GM21528 (cell line): ENCODE measurements around the gene THSD4.
"Not testable (repeated sequence)": the region's sequence is repeated elsewhere in the genome, so short reads cannot be mapped to it uniquely, and the experiment has no call there.

ENCODE experiments used
- ATAC-seq: cut with Tn5 transposase; IDR thresholded peaks from one replicate; pipeline ENCODE4 v1.9.1; 2021; ENCODE audit warnings: mild to moderate bottlenecking, moderate library complexity; ENCODE audit not compliant: unreplicated experiment, low FRiP score

THSD4 gene

DNA sequence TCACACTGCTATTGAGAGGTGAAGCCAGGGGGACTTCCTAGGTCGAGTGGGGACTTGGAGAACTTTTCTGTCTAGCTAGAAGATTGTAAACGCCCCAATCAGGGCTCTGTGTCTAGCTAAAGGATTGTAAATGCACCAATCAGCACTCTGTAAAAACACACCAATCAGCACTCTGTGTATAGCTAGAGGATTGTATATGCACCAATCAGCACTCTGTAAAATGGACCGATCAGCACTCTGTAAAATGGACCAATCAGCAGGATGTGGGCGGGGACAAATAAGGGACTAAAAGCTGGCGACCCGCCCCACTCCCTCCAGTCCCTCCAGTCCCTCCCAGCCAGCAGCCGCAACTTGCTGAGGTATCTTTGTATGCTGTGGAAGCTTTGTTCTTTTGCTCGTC lies 98.7 kb downstream of the THSD4 start:
- not testable (repeated sequence) for ATAC-seq

DNA sequence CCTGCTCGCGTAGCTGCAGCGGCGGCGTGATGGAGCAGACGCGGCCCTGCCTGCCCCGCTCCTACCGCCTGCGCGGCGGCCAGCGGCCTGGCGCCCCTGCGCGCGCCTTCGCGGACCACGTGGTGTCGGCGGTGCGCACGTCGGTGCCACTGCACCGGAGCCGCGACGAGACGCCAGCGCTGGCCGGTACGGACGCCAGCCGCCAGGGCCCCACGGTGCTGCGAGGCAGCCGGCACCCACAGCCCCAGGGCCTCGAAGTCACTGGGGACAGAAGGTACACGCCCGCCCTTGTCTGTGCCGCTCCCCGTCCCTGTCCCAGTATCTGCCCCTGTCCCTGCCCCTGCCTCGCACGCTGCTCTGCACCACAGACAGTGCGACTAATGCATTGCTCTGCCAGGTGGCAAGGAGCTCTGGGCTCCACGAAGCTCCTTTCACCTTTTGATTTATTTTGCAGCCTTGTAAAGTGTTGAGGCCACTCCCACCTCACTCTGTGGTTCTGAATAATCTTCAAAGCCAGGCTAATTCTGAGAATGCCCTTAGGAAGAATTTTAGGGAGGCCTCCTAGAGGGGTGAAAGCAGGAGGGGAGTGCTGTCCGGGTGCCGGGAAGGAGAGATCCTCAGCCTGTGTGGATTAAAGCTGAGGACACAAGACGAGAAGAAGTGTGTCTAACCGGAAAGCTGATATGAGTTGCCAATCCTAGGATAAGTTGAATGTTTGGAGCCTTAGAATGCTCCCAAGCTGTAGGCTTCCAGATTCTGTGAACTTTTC lies 100.0 kb downstream of the THSD4 start:
- ATAC-seq, result no peak

DNA sequence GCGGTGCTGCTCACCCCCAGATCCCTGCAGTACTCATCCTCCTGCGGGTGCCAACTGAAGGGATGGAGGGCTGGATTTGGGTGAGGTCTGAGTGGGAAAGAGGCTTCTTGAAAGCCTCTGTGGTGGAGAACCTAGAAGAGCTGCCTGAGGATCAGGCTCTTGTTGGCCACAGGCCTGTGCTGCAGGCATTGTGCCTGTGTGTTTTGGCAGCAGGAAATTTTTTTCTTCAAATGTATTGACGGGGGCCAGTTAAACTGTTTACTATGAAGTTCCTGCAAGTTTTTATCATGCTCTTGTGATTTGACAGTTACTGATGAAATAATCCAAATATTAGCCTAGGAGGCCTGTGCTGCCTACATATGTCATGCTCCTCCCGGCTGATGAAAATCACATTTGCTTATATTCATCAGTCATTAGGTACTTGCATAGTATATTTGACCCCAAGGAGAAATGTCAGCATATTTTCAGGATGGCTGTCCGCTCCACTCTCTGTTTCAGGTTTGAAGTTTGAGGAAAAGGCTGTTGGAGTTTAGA lies 103.1 kb downstream of the THSD4 start:
- ATAC-seq, result no peak

DNA sequence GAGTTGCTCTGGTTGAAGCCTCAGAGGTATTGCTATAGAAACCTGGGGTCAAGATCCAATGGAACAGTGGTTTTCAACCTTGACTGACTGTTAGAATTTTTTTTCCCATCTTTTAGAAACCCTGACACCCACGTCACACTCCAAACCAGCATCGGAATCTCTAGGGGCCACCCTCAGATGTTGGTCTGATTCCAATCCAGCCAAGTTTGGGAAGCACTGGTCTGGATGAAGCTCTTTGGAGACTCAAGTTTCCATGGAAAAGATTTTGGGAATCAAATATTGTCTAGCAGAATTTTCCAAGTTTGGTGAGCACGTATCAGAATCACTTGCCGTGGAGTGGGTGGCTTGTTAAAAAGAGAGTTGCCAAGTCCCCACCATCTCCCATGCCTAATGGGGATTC lies 103.8 kb downstream of the THSD4 start:
- ATAC-seq, result no peak

DNA sequence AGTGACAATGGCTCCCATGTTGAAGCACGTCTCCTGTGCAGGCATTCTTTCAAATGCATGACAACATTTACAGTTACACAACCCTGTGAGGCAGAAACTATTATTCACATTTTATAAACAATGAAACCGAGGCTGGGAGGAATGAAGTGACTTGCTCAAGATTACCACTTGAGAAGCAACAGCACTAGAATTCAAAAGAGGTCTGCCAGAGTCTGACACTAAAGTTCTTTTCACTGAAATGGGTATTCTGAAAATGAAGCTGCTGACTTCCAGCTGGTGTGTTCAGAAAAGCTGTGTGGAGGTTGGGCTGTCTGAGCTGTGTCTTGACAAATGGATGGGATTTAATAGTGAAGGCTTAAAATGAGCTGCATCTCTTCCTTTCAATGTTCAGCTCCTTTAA lies 104.4 kb downstream of the THSD4 start:
- no peak for ATAC-seq

DNA sequence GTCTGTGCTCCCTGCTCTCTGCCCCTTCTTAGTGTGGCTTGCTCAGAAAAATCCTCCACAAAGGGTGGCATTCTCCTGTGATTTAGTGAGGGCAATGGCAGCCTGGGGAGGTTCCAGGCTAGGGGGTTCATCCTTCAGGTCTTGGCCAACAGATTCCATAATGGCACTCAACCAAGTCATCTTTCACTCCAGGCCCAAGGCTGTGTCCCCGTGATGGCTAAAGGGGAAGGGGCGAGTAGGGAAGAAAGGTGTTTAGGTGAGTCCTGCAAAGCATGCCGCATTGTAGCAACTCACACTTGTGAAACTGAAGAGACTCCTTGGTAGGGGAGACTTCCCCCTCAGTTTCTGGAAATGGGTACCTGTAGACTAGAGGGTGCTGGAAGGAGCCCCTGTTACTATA lies 105.6 kb downstream of the THSD4 start:
- ATAC-seq, result no peak

DNA sequence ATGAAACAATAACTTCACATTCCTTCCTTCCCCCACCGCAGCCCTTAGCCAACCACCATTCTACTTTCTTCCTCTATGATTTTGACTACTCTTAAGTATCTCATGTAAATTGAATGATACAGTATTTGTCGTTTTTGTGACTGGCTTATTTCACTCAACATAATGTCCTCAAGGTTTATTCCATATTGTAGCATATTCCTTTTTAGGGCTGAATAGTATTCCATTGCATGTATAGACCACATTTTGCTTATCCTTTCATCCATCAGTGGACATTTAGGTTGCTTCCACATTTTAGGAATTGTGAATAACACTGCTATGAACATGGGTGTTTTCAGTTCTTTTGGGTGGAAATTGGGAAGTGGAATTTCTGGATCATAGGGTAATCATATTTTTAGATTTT lies 106.1 kb downstream of the THSD4 start:
- no peak for ATAC-seq

DNA sequence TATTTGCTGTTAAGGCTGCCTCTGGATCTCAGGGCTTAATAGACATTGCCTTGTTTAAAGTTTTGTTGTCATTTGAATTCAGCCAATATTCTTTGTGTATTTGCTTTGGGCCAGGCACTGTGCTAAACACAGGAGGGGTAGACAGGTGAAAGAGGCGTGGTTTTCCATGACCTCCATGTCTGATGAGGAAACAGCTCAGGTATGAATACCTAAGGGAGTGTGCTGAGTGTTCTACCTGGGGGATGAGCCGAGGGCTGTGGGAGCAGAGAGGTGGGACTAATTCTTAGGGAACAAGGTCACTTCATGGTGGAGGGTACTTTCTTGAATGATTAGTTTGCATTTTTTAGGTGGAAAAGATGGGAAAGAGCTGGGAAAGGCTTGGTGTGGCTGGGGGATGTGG lies 108.2 kb downstream of the THSD4 start:
- no peak for ATAC-seq

DNA sequence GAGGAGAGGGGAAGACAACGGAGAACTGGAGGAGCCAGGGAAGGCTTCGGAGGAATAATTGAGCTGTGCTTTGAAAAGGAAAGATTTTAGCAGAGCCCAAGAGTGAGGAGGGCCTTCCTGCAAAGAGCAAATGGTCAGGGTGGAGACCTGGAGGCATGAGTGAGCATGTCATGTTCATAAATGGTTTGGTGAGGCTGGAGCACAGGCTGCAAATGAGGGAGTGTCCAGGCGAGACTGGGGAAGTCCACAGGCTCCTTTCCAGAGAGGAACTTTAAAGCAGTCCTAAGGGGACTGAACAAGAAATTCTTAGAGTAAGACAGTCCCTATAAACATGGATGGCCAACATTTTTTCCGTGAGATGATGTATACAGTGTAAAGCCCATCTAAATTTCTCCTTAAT lies 108.8 kb downstream of the THSD4 start:
- ATAC-seq, result no peak

DNA sequence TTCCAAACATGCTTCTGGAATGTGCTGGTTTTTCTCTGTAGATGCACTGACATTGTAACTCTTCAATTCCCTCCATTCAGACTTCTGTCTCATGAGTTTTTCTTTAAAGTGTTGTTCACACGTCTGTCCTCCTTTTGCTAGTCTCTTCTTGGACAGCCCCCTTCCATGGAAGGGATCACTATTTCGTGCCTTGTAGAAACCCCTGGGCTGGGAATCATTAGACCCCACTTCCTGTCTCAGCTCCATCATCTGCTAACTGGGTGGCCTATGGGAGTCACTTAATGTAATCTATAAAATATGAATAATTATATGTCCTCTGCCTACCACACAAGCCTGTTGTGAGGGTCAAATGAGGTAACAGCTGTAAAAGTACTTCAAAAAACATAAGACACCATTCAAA lies 110.6 kb downstream of the THSD4 start:
- no peak for ATAC-seq

DNA sequence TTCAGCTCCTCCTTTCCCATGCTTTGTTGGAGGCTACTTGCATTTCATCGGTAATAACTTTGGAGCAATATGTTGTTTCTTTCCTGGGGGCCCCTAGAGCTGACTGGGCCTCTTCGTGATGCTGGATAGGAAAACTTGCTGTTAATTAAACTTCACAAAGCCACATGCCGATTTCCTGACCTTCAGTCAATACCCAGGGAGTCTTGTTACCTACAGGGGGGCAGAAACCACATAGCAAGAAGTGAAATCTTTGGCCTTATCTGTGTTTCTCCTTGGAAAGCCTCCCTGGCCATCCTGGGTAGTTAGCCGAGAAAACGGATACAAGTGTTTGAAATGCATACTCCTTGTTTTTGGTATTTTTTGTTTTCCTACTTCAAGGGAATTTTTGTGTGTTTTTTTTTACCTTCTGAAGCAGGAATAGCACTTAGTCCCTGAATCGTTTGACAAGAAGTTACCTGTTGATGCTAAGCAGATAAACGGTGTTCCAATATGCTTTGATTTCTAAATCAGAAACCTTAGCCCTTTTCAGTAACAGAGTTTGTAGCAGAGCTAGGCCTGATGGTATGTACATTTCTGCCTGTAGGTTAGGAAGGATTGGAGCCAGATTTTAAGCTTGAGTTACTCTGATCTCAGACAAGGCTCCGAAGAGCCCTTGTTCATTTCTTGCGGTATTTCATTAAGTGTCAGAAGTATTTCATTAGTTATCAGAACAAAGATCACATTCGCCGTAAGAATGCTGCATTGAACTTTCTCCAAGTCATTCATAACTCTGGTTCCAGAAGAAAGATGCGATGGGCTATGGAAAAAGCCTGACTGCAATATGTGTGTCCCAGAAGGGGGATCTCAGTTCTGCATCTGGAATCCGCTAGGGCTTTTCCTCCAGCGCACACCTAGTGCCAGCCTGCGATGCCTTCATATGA lies 111.5 kb downstream of the THSD4 start:
- ATAC-seq, result no peak

DNA sequence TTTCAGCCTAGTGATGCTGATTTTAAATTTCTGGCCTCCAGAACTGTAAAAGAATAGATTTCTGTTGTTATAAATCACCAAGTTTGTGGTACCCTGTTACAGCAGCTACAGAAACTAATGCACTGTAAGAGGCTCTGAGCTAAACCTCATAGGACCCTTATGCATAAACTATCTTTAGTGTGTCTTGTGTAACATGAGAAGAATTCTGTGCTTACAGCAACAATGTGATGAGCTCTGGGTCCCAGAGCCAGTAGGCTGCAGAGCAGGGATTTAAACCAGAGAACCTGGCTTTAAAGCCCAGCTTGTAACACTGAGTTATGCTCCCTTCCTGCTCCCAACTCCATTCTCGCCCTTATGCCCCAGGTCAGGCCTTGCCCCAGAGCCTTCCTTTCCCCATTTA lies 113.1 kb downstream of the THSD4 start:
- ATAC-seq, result no peak

DNA sequence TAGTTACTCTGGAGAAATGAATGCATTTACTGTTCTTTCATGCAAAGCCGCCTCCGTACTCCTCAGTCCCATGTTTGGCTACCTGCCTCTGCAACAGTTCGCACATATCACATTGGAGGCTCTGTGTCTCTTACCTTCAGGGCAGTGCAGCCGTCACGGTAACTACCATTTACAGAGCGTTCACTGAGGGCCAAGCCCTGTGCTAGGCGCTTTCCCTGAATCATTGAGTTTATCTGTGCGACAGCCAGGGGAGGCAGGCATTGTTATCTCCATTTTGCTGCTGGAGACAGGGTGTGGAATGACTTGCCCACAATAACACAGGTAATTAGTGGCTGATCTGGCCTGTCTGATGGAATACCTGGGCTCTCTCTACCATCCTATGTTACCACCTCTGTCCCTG lies 115.0 kb downstream of the THSD4 start:
- ATAC-seq, result no peak

DNA sequence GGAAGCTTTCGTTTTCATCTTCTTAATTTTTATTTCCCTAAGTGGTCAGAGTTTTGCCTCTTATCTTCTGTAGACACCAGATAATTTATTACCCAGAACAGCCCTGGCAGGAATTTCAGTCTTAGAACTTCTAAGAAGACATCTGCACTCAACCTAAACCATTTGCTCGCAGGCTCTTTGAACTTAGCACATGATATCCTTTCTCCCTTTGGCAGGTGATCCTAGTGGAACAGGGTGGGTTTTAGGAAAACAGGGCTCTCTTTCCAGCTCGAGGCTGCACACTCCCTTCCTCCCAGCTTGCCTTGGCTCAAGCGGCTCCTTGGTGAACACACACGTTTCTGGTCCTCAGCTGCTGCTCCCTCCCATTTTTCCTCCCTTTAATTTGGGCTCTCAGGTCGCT lies 116.5 kb downstream of the THSD4 start:
- ATAC-seq, result no peak

DNA sequence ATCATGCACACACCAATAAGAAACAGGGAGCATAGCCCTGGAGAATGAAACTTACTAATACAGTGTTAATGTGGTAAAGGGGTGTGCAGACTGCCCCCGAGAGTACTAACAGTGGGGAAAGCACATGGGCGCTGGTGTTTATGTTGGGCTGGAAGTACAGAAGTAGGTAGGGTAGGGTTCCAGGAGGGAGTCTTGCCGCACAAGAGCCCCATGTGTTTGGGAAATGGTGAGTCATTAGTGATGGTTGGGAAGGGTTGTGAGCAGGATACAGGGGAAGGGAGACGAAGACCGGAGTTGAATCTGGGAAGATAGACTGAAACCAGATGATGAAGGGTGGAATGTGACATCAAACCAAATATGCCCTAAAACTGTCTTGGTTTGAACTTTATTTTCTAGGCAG lies 117.1 kb downstream of the THSD4 start:
- no peak for ATAC-seq

DNA sequence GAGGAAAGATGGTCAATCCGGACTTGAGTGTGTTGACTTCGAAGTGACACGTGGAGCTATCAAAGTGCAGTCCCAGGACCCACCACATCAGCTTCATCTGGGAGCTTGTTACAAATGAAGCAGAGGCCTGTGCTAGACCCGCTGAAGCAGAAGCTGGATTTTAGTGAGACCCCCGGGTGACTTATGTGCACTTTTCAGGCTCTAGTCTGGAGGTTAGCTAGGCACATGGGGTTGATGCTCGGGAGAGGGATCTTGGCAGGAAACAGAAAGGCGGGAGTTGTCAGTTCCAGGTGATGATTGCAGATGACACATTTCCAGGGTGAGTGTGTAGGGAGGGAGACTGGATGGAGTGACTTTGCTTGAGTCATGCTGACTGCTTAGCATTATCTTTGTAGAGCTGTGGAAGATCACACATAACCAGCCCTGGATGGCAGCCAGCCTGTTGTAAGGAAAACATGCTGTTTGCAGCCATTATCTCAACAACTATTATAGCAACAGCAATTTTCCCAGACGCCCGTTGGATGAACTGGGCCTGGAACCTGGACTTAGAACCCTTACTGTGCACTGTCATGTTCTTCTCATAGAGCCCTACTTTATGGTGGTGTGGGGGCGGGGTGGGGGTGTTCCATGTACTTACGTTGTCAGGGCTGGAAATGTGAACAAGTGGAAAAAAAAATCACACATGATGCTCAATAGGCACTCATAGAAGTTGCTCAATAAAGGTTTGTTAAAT lies 122.4 kb downstream of the THSD4 start:
- ATAC-seq, result no peak

DNA sequence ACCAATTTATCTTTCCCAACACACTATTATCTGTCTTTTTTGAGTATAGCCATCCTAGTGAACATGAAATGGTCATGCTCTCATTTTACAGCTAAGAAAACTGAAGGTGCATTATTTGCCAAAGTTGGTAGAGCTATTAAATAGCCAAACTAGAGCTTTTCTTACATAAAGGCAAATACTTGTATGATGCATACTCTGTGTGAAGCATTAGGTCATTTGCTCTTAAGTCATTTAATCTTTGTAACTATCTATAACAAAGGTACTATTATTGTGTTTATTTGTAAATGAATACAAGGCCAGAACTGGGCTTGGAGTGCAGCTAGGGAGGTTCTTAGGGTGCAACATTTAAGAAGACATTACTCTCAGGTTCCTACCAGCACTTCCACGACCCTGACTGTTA lies 123.7 kb downstream of the THSD4 start:
- ATAC-seq, result no peak

DNA sequence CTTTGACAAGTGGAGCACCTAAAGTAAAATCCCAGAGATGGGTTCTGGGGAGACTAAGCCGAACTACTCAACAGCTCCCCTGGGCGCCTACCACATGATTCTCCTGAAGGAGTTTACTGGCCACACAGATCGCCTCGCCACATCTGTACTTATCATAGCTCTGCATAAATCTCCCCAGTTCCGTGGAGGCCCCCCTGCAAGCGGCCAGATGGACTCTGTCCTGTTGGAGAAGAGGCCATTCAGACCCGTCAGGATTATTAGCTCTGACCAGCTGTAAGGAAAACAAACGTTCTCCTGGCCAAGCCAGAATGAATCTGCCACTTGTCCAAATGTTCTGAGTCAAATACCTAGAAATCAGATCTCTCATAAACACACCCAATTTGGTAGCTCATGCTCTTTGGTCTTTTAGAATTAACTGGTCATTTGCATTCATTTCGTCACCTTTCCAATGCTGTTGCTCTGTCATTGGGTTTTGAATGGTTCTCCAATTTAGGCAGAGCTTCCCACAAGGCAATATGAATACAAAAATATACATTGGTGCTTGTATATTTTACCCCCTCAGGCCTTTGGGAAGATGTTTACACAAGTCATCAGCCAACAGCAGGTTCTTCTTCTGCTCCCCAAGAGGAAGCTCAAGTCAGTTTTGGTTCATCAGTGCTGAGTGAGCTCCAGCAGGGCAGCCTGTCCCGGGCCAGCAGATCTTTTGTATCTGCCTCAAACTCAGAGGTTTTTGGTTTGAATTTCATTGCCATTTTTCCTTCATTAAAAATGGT lies 124.5 kb downstream of the THSD4 start:
- ATAC-seq, result no peak

DNA sequence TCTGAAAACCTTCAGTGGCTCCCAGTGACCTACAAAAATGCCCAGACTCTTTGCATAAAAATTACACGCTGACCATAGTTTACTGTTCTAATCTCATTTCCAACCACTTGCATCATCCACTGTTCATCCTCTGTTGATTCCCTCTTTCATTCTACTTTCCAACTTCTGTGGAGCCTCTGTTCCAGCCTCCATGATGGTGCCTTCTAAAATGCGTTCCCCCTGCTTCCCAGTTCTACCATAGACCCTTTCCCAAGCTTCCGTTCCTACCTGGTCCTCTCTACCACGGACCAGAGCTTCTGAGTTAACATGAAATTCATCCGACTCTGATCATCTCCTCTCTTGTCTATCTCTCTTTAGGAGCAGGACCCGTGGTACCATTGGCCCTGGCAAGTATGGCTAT lies 127.0 kb downstream of the THSD4 start:
- ATAC-seq, result no peak

DNA sequence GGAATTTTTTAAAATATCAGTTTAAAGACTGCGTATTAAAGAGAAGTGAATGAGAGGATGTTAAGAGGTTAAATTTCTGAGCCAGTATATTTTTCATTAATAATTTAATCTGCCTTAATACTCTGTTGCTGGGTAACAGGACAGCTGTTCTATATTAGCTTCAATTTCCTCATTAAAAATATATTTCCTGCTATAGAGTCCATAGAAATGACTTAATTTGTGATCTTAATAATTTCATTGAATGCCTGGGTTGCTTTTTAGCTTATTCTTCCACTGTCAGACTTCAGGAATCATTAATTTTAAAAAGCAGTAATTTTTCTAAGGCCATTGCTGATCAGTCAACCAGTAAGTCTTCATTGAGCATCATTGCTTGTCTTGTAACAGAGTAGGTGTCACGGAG lies 129.0 kb downstream of the THSD4 start:
- ATAC-seq, result no peak
